ENCODE measurements around the gene NCAPD2.
A peak's percentile ranks its signal among the peaks of the same experiment; 100 is the strongest.

NCAPD2 gene

GRCh38 chr12:6463858-6464257 lies 30.0 kb upstream of the NCAPD2 start:
- no peaks in the 10 kb centered on the region for H3K9me3 ChIP-seq (replicated peaks; ENCODE audit: insufficient read depth, low read length)
- H3F3A ChIP-seq (ENCODE audit: insufficient read depth, low read length): peaks cover 37% of the 10 kb centered on the region
- no peak overlapping the region for H2AFZ ChIP-seq (ENCODE audit: low read length)
- H3K27ac ChIP-seq (ENCODE audit: low read length): no peak overlapping the region
- no peaks in the 10 kb centered on the region for H3K9me2 ChIP-seq (replicated peaks; ENCODE audit: insufficient read depth, low read length)
- no peak for TF ChIP-seq CTCF (IDR thresholded peaks at IDR 0.05; ENCODE audit: low read length)
- H3K36me3 ChIP-seq (replicated peaks; ENCODE audit: insufficient read depth, low read length): peaks cover 3% of the 10 kb centered on the region
- no peak overlapping the region for H3K9ac ChIP-seq (ENCODE audit: low read length)
- peaks cover 57% of the 10 kb centered on the region for H3K79me2 ChIP-seq (ENCODE audit: low read length)
- H3K4me1 ChIP-seq (ENCODE audit: low read length): peaks cover 40% of the 10 kb centered on the region
- no peaks in the 10 kb centered on the region for H4K20me1 ChIP-seq (ENCODE audit: insufficient read depth, low read length)
- H3K4me2 ChIP-seq (ENCODE audit: low read depth, low read length): no peak overlapping the region
- H3K4me3 ChIP-seq (ENCODE audit: low read length): no peak overlapping the region
- H3K27me3 ChIP-seq (replicated peaks; ENCODE audit: insufficient read depth, low read length): no peaks in the 10 kb centered on the region
- no peak for DNase-seq

- Histone ChIP-seq H3K4me2 (ENCODE audit: low read depth, low read length) (no peak overlapping the region), H3K9me2 (replicated peaks; ENCODE audit: insufficient read depth, low read length) (no peaks in the 10 kb centered on the region), H3K27ac (ENCODE audit: low read length) (no peak overlapping the region), H3K4me1 (ENCODE audit: low read length) (peaks cover 41% of the 10 kb centered on the region), H3K9me3 (replicated peaks; ENCODE audit: insufficient read depth, low read length) (no peaks in the 10 kb centered on the region), H3K4me3 (ENCODE audit: low read length) (no peak overlapping the region), H3K79me2 (ENCODE audit: low read length) (peaks cover 56% of the 10 kb centered on the region), H3K36me3 (replicated peaks; ENCODE audit: insufficient read depth, low read length) (no peaks in the 10 kb centered on the region; the same call in 1 of the 2 replicates), H3K9ac (ENCODE audit: low read length) (no peak overlapping the region), H4K20me1 (ENCODE audit: insufficient read depth, low read length) (no peaks in the 10 kb centered on the region), H3F3A (ENCODE audit: insufficient read depth, low read length) (peaks cover 38% of the 10 kb centered on the region), H3K27me3 (replicated peaks; ENCODE audit: insufficient read depth, low read length) (no peaks in the 10 kb centered on the region), H2AFZ (ENCODE audit: low read length) (no peak overlapping the region)
- TF ChIP-seq EZH2 (optimal IDR thresholded peaks at IDR 0.05; ENCODE audit: low read depth, low read length) (no peak), EZH2phosphoT487 (IDR thresholded peaks at IDR 0.05; ENCODE audit: low read length) (no peak), CTCF (IDR thresholded peaks at IDR 0.05; ENCODE audit: low read length) (no peak)
- DNase-seq: no peak
These were observed 29.4 kb upstream of the NCAPD2 start for GRCh38 chr12:6464531-6464930.

- H3F3A ChIP-seq (ENCODE audit: insufficient read depth, low read length): peaks cover 30% of the 10 kb centered on the region
- peaks cover 38% of the 10 kb centered on the region for H3K4me1 ChIP-seq (ENCODE audit: low read length)
- no peaks in the 10 kb centered on the region for H3K9me3 ChIP-seq (replicated peaks; ENCODE audit: insufficient read depth, low read length)
- no peak overlapping the region for H3K4me3 ChIP-seq (ENCODE audit: low read length)
- H3K27me3 ChIP-seq (replicated peaks; ENCODE audit: insufficient read depth, low read length): no peaks in the 10 kb centered on the region
- no peak overlapping the region for H3K4me2 ChIP-seq (ENCODE audit: low read depth, low read length)
- H3K27ac ChIP-seq (ENCODE audit: low read length): no peak overlapping the region
- no peak for TF ChIP-seq EZH2phosphoT487 (IDR thresholded peaks at IDR 0.05; ENCODE audit: low read length)
- TF ChIP-seq CTCF (IDR thresholded peaks at IDR 0.05; ENCODE audit: low read length): peak; percentile 84
- no peaks in the 10 kb centered on the region; the same call in 1 of the 2 replicates for H3K36me3 ChIP-seq (replicated peaks; ENCODE audit: insufficient read depth, low read length)
- no peak overlapping the region for H2AFZ ChIP-seq (ENCODE audit: low read length)
- peaks cover 58% of the 10 kb centered on the region for H3K79me2 ChIP-seq (ENCODE audit: low read length)
- no peaks in the 10 kb centered on the region for H3K9me2 ChIP-seq (replicated peaks; ENCODE audit: insufficient read depth, low read length)
- no peaks in the 10 kb centered on the region for H4K20me1 ChIP-seq (ENCODE audit: insufficient read depth, low read length)
- DNase-seq: peak; percentile 49
- H3K9ac ChIP-seq (ENCODE audit: low read length): no peak overlapping the region
These were observed 28.3 kb upstream of the NCAPD2 start for GRCh38 chr12:6465467-6466183.

All from MM.1S (cell line).